Stimulated activated CD8-positive, alpha-beta memory T cell treated with anti-CD3 and anti-CD28 coated beads, Interleukin-2, amount 100 ng/mL, for 48 hours (primary cell): ENCODE data around the gene ABCA3.
"Not testable (repeated sequence)": the region's sequence is repeated elsewhere in the genome, so short reads cannot be mapped to it uniquely, and the experiment has no call there.

Source experiments
- DNase-seq, 2 donors: peaks; one replicate each; pipeline ENCODE4 v3.0.0-alpha.2; 2020; ENCODE audit warnings: low read depth in 2 of 2

The ABCA3 gene

DNA sequence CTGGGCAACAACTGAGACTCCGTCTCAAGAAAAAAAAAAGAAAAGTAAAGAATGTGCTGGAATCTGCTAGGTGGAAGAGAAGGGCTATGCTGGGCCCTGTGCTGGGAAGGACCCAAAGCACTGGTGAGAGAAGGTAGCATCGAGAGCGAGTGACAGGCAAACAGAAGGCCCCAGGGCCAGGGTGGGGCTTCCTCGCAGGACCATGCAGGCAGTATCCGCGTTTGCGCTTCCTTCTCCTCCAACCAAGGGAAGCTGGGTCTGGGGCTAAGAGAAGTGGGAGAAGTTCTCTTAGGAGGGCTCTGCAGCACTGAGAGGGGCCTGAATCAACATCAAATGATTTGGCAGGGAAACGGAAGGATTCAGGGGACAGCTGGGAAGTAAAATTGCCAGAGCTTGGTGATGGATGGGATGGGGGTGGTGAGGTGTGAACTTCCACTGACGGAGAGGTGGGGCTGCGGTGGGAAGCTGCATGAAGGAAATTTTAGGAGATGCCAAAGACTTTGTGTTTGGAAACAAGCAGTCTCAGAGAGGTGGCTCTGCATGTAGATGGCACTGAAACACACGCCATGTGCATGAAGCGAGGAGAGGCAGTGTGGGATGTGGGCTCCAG is 83.9 kb downstream of the ABCA3 start:
- DNase-seq, result no peak

DNA sequence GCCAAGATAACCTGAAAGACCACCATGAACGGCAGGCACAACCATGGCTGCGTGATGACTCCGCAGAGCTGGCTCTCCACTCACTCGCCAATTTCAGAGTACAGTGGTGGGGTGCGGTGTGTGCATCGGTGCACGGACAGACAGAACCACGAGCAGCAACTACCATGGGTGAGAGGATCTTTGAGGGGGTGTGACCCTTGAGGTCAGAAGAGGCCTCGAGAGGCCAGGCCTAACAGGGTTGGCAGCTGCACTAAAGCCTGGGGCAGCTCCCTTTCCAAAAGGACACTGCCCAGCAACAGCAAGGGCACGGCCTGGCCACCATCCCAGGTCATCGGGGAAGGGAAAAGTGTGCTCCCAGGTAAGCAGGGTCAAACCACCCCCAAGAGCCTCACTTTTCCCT is 87.2 kb downstream of the ABCA3 start:
- no peak for DNase-seq

DNA sequence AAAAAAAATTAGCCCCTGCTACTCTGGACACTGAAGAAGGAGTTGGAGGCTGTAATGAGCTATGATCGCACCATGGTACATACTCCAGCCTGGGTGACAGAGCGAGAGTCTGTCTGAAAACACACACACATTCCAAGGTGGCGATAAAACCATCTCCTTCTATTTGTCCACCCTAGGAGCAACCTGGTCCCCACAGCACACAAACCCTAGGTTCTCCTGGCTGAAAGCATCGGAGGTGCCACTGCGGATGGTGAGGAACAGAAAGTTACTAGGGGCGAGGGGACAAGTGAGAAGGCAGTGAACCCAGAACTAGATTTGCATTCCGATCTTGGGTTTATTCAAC is 87.8 kb downstream of the ABCA3 start:
- DNase-seq, result no peak

DNA sequence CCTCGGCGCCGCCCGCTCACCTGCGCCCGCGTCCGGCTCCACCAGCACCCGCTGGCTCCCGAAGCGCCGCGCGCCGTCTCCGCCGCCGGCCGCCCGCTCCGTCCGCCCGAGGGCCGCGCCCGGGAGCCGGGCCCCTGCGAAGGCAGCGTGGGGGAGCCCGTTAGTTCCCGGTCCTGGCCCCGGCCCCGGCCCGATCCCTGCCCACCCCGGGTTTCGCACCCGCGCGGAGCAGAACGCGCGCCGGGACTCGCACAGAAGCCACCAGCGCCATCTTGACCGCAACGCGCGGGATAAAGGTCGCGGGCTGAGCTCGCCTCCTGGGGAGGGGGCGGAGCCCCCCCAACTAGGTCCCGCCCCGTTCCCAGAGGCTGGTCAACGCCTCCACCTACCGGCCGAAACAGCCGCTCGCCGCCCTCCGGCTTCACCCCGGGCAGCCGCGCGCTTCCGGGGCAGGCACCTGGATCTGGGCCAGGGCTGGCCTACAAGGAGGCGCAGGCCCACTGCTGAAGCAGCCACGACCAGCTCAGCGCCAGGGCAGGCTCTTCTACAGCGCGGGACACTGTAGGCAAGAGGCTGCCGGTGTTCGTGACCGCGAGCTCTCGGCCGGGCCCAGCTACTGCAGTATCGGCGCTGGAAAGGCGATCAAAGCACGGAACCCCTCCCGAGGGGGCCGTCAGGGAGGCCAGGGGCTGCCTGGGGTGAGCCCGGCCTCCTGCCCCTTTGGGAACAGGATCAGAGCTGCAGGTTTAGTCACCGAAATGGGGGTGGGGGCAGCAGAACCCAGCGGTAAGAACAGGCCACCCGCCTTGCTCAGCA is 89.0 kb downstream of the ABCA3 start, which contains the start of gene ECI1:
Gene ECI1 (minus strand): TSS at position 292 of the 816 bp plus-strand sequence. CDS start 21 bp downstream, at position 271.
- DNase-seq, result peak; percentile 84 to 89

DNA sequence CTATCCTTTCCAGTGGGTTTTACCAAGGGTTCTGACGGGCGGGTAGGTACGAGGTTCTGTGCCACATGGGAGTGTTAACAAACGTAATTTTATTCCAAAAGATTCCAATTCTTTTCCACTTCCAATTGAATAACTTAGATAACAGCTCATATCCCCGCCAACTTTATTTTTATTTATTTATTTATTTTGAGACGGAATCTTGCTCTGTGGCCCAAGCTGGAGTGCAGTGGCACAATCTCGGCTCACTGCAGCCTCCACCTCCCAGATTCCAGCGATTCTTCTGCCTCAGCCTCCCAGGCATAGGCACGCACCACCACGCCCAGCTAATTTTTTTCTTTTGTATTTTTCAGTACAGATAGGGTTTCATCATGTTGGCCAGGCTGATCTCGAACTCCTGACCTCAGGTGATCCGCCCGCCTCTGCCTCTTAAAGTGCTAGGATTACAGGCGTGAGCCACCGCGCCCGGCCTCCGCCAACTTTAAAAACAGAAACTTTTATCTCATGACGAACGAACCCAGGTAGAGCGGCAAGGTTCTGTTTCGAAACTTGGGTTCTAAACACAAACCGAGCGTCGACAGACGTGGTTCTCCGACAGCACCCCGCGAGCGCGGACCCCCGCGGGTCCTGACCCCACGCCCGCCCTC is 89.8 kb downstream of the ABCA3 start:
- peak in 1 of 2 donors; percentile 29 for DNase-seq

DNA sequence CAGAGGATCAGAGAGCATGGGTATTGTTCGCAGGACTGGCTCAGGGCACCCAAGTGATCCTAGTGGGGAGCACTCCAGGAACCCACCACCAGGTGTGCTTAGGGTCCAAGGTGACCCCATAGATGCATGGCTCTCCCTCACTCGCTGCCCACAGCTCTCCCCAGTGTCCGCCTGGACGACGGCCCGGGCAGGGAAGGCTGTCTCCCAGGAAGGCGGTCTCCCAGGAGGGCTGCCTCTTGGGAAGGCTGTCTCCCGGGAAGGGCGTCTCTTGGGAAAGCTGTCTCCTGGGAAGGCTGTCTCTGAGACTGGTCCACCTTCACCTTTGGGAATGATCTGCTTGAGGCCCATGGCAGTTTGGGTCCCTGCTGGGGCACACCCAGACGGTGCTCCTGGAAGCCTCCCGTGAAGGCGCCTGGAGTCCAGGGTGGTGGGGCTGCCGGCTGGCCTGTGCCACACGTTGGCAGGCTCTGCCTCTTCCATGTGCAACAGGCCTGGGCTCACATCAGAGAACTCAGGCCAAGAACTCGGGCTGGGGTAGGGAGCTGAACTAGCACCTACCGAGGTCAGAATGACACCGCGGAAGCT is 94.1 kb downstream of the ABCA3 start:
- no peak for DNase-seq

DNA sequence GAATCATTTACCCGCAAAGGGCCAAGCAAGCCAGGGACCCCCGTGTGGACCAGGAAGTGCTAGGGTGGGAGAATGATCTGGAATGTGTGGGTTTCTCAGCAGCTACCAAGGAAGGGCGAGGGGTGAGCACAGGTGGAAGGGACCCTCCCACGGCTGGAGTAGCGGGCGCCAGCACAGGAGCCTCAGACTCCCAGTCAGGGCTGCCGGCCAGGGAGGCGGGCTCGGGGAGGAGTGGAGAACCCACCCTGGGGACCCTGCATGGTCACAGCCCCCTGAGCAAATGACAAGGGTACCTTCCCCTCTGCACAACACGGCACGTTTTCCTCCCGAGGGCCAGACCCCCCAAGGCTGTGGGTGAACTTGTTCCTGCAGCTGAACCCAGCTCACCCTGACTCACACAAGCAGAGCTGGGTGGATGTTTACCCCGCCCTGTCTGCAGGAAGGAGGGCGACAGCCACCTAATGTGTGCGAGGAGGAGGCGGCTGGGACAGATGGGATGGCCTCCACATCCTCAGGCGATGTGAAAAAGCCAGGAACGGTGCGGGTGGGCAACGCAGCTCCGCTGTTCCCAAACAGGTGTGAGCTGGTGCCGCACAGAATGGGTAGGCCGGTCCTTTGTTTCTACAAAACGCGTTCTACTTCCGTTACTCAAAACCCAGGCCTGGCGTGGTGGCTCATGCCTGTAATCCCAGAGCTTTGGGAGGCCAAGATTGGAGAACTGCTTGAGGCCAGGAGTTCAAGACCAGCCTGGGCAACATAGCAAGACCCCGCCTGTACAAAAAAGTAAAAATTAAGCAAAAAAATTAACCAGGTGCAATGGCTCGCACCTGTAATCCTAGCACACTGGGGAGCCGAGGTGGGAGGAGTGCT is 95.4 kb downstream of the ABCA3 start:
- no peak for DNase-seq

DNA sequence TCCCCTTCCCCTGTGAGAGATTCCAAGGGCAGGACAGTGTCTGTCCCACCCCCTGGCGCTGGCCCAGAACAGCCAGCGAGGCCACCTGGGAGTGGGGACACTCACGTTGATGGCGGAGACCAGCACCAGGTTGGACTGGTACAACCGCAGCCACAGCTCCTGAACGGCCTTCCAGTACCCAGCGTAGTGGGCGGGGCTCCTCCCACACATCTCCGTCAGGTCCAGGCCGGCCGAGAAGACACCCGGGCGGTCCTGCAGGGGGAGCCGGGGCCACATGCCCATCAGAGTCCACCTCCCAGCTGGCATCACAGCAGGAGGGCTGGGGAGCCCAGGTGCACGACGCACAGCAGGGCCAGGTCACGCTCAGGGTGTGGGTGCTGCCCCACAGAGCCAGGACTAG is 96.2 kb downstream of the ABCA3 start:
- DNase-seq, result no peak

DNA sequence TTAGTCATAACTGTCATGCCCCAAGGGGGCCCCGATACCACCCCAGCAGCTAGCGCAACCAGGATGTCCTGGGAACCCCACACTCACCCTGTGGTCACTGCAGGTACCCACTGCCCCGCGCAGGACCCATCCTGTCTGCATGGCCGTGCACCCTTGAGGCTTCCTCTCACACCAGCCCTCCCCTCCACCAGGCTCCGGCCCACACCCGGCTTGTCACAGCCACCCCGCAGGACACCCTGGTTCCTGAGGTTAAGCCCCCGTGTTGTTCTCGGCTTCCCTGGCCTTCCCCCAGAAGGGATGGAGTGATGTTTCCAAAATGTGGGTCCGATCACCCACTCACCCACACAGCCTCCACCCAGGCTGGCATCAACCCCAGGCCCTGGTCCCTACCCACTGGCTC is 96.7 kb downstream of the ABCA3 start:
- DNase-seq, result no peak

DNA sequence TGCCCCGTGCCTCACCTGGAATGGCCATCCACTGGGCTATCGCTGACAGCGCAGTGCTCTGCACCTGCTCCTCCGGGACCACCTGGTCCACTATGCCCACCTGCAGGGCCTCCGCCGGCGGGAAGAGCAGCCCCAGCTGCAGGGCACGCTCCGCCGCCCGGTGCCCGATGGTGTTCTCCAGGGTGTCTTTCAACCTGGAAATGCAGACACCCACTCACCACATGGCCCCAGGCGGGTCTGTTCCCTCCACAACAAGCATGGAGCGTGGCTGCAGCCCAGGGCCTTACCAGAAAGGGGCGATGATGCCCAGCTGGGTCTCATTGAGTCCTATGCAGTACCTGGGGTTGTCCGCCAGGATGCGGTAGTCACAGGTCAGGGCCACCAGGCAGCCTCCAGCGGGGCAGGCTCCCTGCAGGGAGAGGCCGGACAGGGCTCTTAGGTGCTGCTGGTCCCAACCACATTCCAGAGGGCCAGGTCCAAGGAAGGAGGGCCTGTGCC is 97.4 kb downstream of the ABCA3 start:
- no peak for DNase-seq

DNA sequence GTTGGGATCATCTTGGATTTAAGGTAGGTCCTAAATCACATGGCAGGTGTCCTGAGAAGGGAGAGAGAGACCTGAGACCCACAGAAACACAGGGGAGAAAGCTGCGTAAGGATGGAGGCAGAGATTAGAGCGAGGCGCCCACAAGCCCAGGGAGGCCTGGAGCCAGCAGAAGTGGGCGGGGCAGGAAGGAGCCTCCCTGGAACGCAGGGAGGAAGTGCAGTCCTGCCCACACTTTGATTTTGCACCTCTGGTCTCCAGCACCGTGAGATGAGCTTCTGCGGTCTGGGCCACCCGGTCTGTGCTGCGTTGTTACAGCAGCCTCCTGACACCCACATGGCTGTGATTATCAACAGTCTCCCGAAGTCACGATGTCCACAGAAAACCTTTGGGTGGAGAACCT is 97.9 kb downstream of the ABCA3 start:
- DNase-seq, result no peak

DNA sequence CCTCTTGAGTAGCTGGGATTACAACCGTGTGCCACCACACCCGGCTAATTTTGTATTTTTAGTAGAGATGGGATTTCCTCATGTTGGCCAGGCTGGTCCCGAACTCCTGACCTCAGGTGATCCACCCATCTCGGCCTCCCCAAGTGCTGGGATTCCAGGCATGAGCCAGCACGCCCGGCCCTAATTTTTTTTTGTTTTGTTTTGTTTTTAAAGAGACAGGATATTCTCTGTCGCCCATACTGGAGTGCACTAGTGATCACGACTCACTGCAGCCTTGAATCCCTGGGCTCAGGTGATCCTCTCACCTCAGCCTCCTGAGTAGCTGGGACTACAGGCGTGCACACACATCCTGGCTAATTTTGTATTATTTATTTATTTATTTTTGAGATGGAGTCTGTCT is 100.2 kb downstream of the ABCA3 start:
- not testable (repeated sequence) for DNase-seq

DNA sequence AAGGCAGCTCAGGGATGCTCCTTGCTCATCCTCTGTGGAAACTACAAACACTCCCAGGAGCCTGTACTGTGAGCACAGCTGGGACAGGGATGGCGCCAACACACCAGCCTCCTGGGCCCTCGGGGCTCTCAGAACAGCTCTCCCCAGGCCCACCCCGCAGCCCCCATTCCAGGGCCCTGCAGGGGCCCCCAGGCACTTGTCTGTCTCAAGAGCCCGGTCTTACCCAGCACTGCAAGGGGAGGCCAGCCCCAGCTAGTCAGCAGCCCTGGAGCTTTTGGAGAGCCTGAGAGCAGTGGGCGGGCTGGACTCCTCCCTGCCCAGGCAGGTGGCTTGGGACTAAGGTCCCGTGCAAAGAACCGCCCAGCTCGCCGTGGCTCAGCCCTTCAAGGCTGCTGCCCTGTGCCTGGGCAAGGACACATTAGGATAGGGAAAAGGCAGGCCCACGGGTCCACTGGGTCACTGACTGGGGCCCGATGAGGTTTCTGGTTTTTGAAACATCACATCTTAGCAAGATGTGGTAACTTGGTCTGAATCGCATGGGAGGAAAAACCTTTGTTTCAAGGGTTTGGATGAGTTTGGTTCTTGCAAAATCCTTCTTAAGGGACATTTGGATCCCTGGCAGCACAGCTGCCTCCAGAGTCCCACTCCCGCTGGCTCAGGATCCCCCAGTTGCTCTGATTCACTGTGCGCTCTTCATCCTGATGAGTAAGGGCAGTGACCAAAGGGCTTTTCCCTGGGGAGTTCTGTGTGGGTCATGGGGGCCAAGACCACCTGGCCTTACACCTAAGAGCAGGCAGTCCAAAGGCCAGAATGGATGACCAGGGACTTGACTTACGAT is 101.5 kb downstream of the ABCA3 start:
- DNase-seq, result no peak

DNA sequence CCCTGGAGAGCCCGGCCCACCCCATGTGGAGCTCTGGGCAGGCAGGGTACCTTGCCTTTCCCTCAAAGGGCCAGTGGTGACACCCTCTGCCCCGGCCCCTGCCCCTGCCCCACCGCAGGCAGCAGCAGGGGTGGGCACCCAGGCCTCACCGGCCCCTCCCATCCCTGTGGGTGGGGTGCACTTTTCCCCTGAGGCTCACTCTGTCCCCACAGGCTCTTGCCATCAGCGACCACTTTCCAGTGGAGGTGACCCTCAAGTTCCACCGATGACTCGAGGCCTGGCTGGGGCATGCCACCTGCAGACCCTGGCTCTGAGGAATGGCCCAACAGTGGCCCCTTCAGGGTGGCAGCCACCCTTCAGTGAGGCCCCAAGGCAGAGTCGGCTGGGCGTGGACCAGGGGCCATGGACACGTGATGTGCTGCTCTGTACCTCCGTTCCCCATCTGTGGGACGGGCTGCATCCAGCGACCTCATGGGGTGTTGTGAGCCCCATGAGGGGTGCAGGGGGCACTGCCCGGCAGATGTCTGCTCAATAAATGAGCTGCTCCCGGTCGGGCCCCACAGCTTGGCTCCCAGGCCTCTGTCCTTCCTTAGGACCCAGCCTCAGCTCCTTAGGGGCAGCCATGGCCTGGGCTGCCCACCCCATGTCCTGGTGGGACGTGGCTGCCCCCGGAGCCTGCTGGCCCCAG is 102.2 kb downstream of the ABCA3 start:
- no peak for DNase-seq

DNA sequence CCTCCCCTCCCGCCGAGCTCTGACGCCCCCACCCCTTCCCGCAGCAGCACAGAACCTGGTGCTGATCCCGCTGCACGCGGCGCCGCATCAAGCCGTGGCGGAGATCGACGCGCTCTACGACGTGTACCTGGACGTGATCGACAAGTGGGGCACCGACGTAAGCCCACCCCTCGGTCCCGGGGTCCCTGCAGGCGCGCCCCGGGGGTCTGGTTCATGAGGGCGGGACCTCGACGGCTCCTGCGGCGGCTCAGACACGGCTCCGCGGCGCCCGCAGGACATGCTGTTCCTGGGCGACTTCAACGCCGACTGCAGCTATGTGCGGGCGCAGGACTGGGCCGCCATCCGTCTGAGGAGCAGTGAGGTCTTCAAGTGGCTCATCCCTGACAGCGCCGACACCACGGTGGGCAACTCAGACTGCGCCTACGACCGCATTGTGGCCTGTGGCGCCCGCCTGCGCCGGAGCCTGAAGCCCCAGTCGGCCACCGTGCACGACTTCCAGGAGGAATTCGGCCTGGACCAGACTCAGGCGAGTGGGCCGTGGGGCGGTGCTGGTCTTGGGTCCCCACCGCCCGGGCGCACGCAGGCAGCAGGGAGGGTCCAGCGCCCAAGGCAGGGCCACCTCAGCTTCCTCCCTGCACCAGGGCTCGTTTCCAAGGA is 102.9 kb downstream of the ABCA3 start:
- no peak for DNase-seq

DNA sequence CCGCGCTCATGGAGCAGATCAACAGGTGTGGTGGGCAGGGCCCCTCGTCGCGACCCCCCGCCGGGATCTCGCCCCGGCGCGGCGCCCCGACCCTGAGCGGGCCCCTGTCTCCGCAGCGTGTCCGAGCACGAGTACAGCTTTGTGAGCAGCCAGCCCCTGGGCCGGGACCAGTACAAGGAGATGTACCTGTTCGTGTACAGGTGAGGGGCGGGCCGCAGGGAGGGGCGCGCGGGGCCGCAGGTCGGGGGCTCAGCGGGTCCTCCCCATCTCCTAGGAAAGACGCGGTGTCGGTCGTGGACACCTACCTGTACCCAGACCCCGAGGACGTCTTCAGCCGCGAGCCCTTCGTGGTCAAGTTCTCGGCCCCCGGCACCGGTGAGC is 103.4 kb downstream of the ABCA3 start:
- no peak for DNase-seq

DNA sequence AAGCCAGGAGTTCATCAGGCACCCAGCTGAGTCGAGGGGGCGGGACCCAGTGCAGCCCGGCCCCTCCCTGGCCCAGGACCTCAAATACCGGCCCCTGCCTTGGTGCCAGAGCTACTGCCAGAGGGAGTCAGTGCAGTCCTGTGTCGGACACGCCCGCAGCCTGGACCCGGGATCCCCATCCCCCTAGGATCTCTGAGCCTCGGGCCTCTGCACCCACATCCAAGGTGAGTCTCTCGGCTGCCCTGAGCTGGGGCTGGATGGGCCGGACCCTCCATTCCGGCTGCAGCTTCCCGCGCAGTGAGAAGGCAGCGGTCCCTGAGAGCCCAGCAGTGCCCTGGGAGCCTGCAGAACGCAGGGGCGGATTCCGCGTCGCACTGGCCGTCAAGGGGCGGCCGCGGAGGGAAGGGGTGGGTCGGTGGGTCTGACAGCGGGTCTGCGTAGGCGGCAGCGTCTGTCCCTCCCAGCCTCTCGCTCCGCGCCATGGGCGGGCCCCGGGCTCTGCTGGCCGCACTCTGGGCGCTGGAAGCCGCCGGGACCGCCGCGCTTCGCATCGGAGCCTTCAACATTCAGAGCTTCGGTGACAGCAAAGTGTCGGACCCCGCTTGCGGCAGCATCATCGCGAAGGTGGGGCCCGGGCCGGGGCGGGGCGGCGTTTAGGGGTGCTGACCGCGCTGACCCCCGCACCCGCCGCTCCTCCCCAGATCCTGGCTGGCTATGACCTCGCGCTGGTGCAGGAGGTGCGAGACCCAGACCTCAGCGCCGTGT is 104.0 kb downstream of the ABCA3 start, which contains the start of gene DNASE1L2:
Gene DNASE1L2 (plus strand): TSS at position 108 of the 765 bp plus-strand sequence. CDS start 373 bp downstream, at position 481.
- DNase-seq, result no peak

DNA sequence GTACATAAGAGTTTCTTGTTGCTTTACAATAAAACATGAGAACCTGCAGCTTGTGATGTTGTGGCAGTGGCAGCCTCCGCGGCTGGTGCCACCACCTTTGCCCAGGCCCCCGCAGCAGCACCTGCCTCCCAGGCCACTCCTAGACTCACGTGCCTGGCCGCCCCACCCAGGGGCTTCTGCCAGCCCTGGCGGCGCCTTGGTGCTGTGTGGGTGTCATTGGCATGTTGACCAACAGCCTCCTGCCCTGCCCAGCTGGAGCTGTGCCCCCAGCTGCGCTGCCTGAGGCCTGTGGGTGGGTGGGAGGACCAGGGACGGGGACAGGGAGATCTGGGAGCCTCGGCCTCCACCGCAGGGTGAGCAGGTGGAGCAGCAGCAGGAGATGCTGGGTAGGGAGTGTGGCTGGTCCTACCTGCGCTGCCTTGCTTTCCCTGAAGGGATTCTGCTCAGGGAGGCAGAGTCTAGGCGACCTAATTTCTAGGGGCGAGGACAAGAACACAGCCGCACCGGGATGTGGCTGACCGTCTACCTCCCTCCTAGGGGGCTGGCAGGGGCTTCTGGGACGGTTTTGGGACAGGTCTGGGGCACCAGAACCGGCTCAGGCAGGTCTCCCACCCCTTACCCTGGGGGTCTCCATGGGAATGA is 104.7 kb downstream of the ABCA3 start:
- no peak for DNase-seq
